HepG2 (cell line): ENCODE measurements around the gene TUBGCP6. TPM values are rescaled to one million over a fixed set of nuclear protein-coding genes. Genes with fewer than 3 reads are reported as not detected.

Experiments used
- ATAC-seq: fragments of 200-7000 bp; cut with Tn5 transposase; 3 replicates; pipeline ENCODE4 v1.9.1; 2020; ENCODE audit warnings: mild to moderate bottlenecking, moderate library complexity
- BruUV-seq: library from RNA; stranded (reverse); fragments of 400-500 nt; replicated peaks from 2 replicates; lab custom pipeline; 2021; lab: Mats Ljungman, UMichigan
- CTCF ChIA-PET: fragments of 300-600 bp; formaldehyde crosslinking; extraction: SDS; loops from one replicate; lab custom pipeline; 2021; ENCODE audit warnings: low total read pairs, inconsistent platforms, low intra/inter-chr PET ratio; lab: Yijun Ruan, JAX
- POLR2A ChIA-PET: fragments of 350-600 bp; sonication (Branson Sonifier 250); formaldehyde crosslinking; loops from one replicate; lab custom pipeline; 2020; ENCODE audit warnings: antibody characterized with exemption, inconsistent platforms; lab: Yijun Ruan, JAX
- DNase-seq: peaks from one replicate; pipeline ENCODE4 v3.0.0-alpha.2; 2015; ENCODE audit warnings: low spot score
- FAIRE-seq: peaks from 3 replicates; lab custom pipeline; 2011; peaks lifted over from hg19 to GRCh38; lab: Jason Lieb, UNC
- H2AFZ ChIP-seq: one replicate; pipeline ENCODE4 v1.6.1; 2011; ENCODE audit warnings: low read length, inconsistent platforms
- H3K27ac ChIP-seq: fragments of 300-600 bp; 3 replicates; pipeline ENCODE4 v1.8.0; 2011; ENCODE audit warnings: mixed run types, mild to moderate bottlenecking, mixed read lengths, low read length, inconsistent platforms; ENCODE audit not compliant: insufficient read depth; ENCODE audit errors: extremely low read length
- H3K27me3 ChIP-seq, 2 experiments: fragments of 200-600 bp in 1 of 2; 2 replicates in 1 of 2; 3 replicates in 1 of 2; pipeline versions ENCODE4 v1.6.0 to v1.8.0; 2011; ENCODE audit warnings: low read length in 2 of 2, mild to moderate bottlenecking in 2 of 2, moderate library complexity in 2 of 2, inconsistent platforms in 1 of 2; ENCODE audit not compliant: insufficient read depth in 2 of 2, control insufficient read depth in 1 of 2
- H3K36me3 ChIP-seq, 2 experiments: fragments of 200-600 bp in 1 of 2; replicated peaks in 1 of 2; 2 replicates in 1 of 2; 3 replicates in 1 of 2; pipeline versions ENCODE4 v1.5.1 to v1.8.0; 2011; ENCODE audit warnings: low read length in 2 of 2, inconsistent platforms in 1 of 2; ENCODE audit not compliant: insufficient read depth in 2 of 2, control insufficient read depth in 1 of 2
- H3K4me1 ChIP-seq: 2 replicates; pipeline ENCODE4 v1.5.1; 2012; ENCODE audit warnings: low read length, inconsistent platforms; ENCODE audit not compliant: insufficient read depth
- H3K4me2 ChIP-seq: 2 replicates; pipeline ENCODE4 v1.6.0; 2011; ENCODE audit warnings: low read depth, low read length, inconsistent platforms
- H3K4me3 ChIP-seq, 3 experiments: fragments of 200-600 bp in 1 of 3; sonication (generic), shearing (Covaris generic) in 1 of 3; replicated peaks in 1 of 3; 2 replicates each; pipeline ENCODE4 v1.5.1; 2011 to 2016; ENCODE audit warnings: low read length in 3 of 3, inconsistent platforms in 2 of 3, low read depth in 2 of 3, mild to moderate bottlenecking in 2 of 3, control low read depth in 1 of 3, mixed read lengths in 1 of 3; ENCODE audit not compliant: insufficient read depth in 1 of 3
- H3K79me2 ChIP-seq: one replicate; pipeline ENCODE4 v1.6.1; 2011; ENCODE audit warnings: low read length, inconsistent platforms; ENCODE audit not compliant: insufficient read depth
- H3K9ac ChIP-seq: 2 replicates; pipeline ENCODE4 v1.6.0; 2011; ENCODE audit warnings: mild to moderate bottlenecking, low read depth, low read length, inconsistent platforms; ENCODE audit not compliant: insufficient read depth
- H3K9me3 ChIP-seq: 2 replicates; pipeline ENCODE4 v1.5.1; 2012; ENCODE audit warnings: mild to moderate bottlenecking, low read length
- H4K20me1 ChIP-seq: 2 replicates; pipeline ENCODE4 v1.6.0; 2011; ENCODE audit warnings: inconsistent platforms, mild to moderate bottlenecking, low read length, moderate library complexity; ENCODE audit not compliant: insufficient read depth
- SMAD3 ChIP-seq: sonication (generic); formaldehyde crosslinking; IDR thresholded peaks from 2 replicates; pipeline ENCODE4 v1.4.0; 2020; ENCODE audit warnings: missing genetic modification reagents
- SOX6 ChIP-seq, 2 experiments: fragments of 450-650 bp in 1 of 2; sonication (generic) in 1 of 2; formaldehyde crosslinking in 1 of 2; IDR thresholded peaks; 2 replicates each; pipeline versions ENCODE4 v1.4.0 to v1.6.1; 2017 to 2020; ENCODE audit warnings: antibody characterized with exemption in 1 of 2, mild to moderate bottlenecking in 1 of 2, missing genetic modification reagents in 1 of 2
- ZNF556 ChIP-seq: sonication (generic); formaldehyde crosslinking; IDR thresholded peaks from 2 replicates; pipeline ENCODE4 v1.4.0; 2020; ENCODE audit warnings: mild to moderate bottlenecking, missing genetic modification reagents, borderline replicate concordance
- ZNF772 ChIP-seq: sonication (generic); formaldehyde crosslinking; IDR thresholded peaks from 2 replicates; pipeline ENCODE4 v1.5.0; 2020; ENCODE audit warnings: mild to moderate bottlenecking, missing genetic modification reagents
- ZSCAN12 ChIP-seq: sonication (generic); formaldehyde crosslinking; IDR thresholded peaks from 2 replicates; pipeline ENCODE4 v1.9.0; 2021; ENCODE audit warnings: mild to moderate bottlenecking, missing genetic modification reagents
- ZSCAN20 ChIP-seq: sonication (generic); formaldehyde crosslinking; IDR thresholded peaks from 2 replicates; pipeline ENCODE4 v1.4.0; 2020; ENCODE audit warnings: missing genetic modification reagents, mild to moderate bottlenecking, borderline replicate concordance
- whole genome bisulfite sequencing: methylation state at CpG from one replicate; pipeline ENCODE4 v1.1.6; 2017; ENCODE audit warnings: low lambda C conversion rate; 5-methylcytosine and 5-hydroxymethylcytosine counted together
- in situ Hi-C: cut with HindIII; loops from 2 replicates; pipeline ENCODE4 v1.10.0; 2017; ENCODE audit warnings: low pct_unique_long_range_greater_than_20kb; ENCODE audit not compliant: extremely low pct_ligation_motif_present
- intact Hi-C: fragments of 100-400 bp; cut with micrococcal nuclease; formaldehyde crosslinking; loops from one replicate; pipeline ENCODE4 v1.10.0; 2022; ENCODE audit not compliant: unreplicated experiment
- polyA plus RNA-seq, 8 experiments: library from polyadenylated mRNA; depleted of rRNA in 3 of 8; stranded (reverse) in 7 of 8; unstranded in 1 of 8; fragments of >200 nt; fragmentation: Illumina TruSeq in 4 of 8; extraction: Trizol in 4 of 8; gene quantifications; 2 replicates each; pipeline versions ENCODE4 v1.2.1 to v1.2.3, GENCODE V29; 2011 to 2016; ENCODE audit warnings: low read depth in 4 of 8, missing spikeins in 1 of 8, mixed read lengths in 1 of 8; ENCODE audit not compliant: insufficient read depth in 1 of 8
- total RNA-seq, 5 experiments: library from RNA; depleted of rRNA; stranded (reverse); fragments of >200 nt; fragmentation: Illumina TruSeq; extraction: Trizol; gene quantifications; 2 replicates each; pipeline ENCODE4 v1.2.3, GENCODE V29; 2016; ENCODE audit warnings: low read depth in 1 of 5
- TF ChIP-seq, protein P1 (sequence below): sonication (generic); formaldehyde crosslinking; IDR thresholded peaks from 2 replicates; pipeline ENCODE4 v1.8.1; 2023; ENCODE audit warnings: missing genetic modification reagents, inconsistent platforms, borderline replicate concordance
- TF ChIP-seq, protein P2 (sequence below): sonication (generic); formaldehyde crosslinking; conservative IDR thresholded peaks from 2 replicates; pipeline ENCODE4 v1.4.0; 2020; ENCODE audit warnings: mild to moderate bottlenecking, missing genetic modification reagents, moderate library complexity
- TF ChIP-seq, protein P3 (sequence below): IDR thresholded peaks from 2 replicates; pipeline ENCODE4 v1.6.1; 2016; ENCODE audit warnings: missing compliant biosample characterization, missing genetic modification reagents, borderline replicate concordance
- TF ChIP-seq, protein P4 (sequence below): sonication (generic); formaldehyde crosslinking; IDR thresholded peaks from 2 replicates; pipeline ENCODE4 v1.5.1; 2020; ENCODE audit warnings: mild to moderate bottlenecking, missing genetic modification reagents, borderline replicate concordance

TUBGCP6 gene
- total and polyA plus RNA-seq, 2 of the 13 experiments (the other 11 are each of a cell fraction or from before 2014, with no cell fraction given) = 14.6 to 15.7 TPM

DNA sequence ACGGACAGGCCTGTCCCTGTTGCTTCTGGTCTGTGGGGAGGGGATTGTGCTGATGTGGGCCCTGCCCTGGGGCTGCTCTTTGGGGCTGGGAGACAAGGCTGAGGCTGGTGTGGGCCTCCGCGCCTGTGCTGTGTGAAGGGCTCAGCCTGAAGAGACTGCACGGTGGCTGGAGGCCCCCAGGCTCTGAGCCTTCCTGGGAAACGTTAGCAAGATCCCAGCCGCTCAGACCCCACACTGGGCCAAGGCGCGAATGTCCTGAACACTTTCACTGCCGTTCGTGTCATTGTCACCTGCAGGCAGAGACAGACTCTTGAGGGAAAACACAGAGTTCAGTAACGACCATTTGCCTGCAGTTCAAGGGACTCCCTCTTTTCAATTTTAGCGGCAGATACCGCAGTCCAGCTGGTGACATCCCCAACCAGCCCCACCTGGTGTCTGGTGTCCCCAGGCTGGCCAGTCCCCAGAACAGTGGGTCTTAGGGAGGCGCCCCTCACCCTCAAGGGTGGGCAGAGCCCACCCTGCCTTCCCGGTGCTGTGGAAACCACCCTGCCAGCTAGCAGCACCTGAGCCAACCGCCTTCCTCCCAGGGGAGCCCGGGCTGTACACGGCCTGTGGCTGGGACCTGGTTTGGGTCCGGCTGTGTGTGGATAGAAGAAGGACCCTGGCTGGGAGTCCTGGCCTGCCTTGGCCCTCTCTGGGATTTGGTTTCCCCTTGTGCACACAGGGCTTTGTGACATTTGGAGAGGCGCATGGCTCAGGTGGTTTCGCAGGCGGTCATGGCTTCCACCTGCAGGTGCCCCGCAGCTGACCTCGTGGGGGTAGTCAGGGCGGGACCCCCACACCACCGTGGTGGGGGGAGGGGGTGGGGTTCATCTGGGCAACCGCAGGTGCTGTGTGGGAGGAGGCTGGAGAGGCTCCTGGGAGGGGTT is 68.6 kb downstream of the TUBGCP6 start:
- DNase-seq (no peak), ATAC-seq (no peak), FAIRE-seq (no peak)
- Histone ChIP-seq H3K4me1 (peaks cover 20% of the 10 kb centered on the region), H3K27me3 (no peaks in the 10 kb centered on the region), H2AFZ (no peak overlapping the region), H3K9ac (no peak overlapping the region), H4K20me1 (no peaks in the 10 kb centered on the region), H3K36me3 (no peaks in the 10 kb centered on the region), H3K27ac (no peak overlapping the region), H3K4me3 (no peak overlapping the region), H3K79me2 (no peaks in the 10 kb centered on the region), H3K9me3 (no peaks in the 10 kb centered on the region), H3K4me2 (no peak overlapping the region)
- WGBS = 47% methylated on average over 12 of the region's 27 CpGs
- intact Hi-C loops (no loop called here), in situ Hi-C loops (no loop called here)
- ChIA-PET POLR2A (no interaction called here), CTCF (no interaction called here)
- BruUV-seq = no TSS peak
- TF ChIP-seq SOX6 (IDR thresholded peaks at IDR 0.05) (no peak), SOX6 (CRISPR knock-in tag; IDR thresholded peaks at IDR 0.05) (no peak), SMAD3 (no peak), ZNF772 (CRISPR knock-in tag) (no peak), ZSCAN12 (CRISPR knock-in tag) (no peak), ZSCAN20 (no peak), ZNF556 (no peak)
- TF ChIP-seq, protein P1, sequence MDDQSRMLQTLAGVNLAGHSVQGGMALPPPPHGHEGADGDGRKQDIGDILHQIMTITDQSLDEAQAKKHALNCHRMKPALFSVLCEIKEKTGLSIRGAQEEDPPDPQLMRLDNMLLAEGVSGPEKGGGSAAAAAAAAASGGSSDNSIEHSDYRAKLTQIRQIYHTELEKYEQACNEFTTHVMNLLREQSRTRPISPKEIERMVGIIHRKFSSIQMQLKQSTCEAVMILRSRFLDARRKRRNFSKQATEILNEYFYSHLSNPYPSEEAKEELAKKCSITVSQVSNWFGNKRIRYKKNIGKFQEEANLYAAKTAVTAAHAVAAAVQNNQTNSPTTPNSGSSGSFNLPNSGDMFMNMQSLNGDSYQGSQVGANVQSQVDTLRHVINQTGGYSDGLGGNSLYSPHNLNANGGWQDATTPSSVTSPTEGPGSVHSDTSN = no peak
- TF ChIP-seq, protein P2, sequence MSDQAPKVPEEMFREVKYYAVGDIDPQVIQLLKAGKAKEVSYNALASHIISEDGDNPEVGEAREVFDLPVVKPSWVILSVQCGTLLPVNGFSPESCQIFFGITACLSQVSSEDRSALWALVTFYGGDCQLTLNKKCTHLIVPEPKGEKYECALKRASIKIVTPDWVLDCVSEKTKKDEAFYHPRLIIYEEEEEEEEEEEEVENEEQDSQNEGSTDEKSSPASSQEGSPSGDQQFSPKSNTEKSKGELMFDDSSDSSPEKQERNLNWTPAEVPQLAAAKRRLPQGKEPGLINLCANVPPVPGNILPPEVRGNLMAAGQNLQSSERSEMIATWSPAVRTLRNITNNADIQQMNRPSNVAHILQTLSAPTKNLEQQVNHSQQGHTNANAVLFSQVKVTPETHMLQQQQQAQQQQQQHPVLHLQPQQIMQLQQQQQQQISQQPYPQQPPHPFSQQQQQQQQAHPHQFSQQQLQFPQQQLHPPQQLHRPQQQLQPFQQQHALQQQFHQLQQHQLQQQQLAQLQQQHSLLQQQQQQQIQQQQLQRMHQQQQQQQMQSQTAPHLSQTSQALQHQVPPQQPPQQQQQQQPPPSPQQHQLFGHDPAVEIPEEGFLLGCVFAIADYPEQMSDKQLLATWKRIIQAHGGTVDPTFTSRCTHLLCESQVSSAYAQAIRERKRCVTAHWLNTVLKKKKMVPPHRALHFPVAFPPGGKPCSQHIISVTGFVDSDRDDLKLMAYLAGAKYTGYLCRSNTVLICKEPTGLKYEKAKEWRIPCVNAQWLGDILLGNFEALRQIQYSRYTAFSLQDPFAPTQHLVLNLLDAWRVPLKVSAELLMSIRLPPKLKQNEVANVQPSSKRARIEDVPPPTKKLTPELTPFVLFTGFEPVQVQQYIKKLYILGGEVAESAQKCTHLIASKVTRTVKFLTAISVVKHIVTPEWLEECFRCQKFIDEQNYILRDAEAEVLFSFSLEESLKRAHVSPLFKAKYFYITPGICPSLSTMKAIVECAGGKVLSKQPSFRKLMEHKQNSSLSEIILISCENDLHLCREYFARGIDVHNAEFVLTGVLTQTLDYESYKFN (CRISPR knock-in tag) = no peak
- TF ChIP-seq, protein P3, sequence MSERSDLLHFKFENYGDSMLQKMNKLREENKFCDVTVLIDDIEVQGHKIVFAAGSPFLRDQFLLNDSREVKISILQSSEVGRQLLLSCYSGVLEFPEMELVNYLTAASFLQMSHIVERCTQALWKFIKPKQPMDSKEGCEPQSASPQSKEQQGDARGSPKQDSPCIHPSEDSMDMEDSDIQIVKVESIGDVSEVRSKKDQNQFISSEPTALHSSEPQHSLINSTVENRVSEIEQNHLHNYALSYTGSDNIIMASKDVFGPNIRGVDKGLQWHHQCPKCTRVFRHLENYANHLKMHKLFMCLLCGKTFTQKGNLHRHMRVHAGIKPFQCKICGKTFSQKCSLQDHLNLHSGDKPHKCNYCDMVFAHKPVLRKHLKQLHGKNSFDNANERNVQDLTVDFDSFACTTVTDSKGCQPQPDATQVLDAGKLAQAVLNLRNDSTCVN = no peak
- TF ChIP-seq, protein P4, sequence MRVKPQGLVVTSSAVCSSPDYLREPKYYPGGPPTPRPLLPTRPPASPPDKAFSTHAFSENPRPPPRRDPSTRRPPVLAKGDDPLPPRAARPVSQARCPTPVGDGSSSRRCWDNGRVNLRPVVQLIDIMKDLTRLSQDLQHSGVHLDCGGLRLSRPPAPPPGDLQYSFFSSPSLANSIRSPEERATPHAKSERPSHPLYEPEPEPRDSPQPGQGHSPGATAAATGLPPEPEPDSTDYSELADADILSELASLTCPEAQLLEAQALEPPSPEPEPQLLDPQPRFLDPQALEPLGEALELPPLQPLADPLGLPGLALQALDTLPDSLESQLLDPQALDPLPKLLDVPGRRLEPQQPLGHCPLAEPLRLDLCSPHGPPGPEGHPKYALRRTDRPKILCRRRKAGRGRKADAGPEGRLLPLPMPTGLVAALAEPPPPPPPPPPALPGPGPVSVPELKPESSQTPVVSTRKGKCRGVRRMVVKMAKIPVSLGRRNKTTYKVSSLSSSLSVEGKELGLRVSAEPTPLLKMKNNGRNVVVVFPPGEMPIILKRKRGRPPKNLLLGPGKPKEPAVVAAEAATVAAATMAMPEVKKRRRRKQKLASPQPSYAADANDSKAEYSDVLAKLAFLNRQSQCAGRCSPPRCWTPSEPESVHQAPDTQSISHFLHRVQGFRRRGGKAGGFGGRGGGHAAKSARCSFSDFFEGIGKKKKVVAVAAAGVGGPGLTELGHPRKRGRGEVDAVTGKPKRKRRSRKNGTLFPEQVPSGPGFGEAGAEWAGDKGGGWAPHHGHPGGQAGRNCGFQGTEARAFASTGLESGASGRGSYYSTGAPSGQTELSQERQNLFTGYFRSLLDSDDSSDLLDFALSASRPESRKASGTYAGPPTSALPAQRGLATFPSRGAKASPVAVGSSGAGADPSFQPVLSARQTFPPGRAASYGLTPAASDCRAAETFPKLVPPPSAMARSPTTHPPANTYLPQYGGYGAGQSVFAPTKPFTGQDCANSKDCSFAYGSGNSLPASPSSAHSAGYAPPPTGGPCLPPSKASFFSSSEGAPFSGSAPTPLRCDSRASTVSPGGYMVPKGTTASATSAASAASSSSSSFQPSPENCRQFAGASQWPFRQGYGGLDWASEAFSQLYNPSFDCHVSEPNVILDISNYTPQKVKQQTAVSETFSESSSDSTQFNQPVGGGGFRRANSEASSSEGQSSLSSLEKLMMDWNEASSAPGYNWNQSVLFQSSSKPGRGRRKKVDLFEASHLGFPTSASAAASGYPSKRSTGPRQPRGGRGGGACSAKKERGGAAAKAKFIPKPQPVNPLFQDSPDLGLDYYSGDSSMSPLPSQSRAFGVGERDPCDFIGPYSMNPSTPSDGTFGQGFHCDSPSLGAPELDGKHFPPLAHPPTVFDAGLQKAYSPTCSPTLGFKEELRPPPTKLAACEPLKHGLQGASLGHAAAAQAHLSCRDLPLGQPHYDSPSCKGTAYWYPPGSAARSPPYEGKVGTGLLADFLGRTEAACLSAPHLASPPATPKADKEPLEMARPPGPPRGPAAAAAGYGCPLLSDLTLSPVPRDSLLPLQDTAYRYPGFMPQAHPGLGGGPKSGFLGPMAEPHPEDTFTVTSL (CRISPR knock-in tag) = no peak
